HK-2 (cell line): ENCODE measurements around the gene TMPRSS3.
A peak's percentile ranks its signal among the peaks of the same experiment; 100 is the strongest.
"Not testable (repeated sequence)": the region's sequence is repeated elsewhere in the genome, so short reads cannot be mapped to it uniquely, and the experiment has no call there.

Source experiments
- DNase-seq: peaks from one replicate; pipeline ENCODE4 v3.0.0-alpha.2; 2018; ENCODE audit not compliant: unreplicated experiment

The TMPRSS3 gene

DNA sequence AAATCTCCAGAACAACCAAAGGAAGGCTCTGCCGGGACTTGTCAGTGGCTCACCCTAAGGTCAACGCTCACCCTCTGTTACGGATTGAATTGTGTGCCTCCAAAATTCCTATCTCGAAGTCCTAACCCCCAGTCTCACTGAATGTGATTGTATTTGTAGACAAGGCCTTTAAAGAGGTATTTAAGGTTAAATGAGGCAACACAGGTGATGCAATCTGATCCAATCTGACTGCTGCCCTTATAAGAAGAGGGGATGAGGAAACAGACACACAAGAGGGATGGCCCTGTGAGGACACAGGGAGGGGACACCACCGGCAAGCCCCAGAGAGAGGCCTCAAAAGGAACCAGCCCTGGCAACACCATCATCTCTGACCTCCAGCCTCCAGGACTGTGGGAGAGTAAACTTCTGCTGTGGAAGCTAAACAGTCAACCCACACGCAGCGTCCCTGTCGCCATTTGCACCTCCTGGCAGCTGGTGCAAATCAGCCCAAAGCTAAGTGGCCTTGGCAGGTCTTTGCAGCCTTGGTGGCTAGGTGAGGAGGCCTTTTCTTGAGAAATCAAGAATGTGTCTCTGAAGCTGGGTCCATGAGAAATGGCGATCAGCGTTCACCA lies 32.1 kb upstream of the TMPRSS3 start:
- no peak for DNase-seq

DNA sequence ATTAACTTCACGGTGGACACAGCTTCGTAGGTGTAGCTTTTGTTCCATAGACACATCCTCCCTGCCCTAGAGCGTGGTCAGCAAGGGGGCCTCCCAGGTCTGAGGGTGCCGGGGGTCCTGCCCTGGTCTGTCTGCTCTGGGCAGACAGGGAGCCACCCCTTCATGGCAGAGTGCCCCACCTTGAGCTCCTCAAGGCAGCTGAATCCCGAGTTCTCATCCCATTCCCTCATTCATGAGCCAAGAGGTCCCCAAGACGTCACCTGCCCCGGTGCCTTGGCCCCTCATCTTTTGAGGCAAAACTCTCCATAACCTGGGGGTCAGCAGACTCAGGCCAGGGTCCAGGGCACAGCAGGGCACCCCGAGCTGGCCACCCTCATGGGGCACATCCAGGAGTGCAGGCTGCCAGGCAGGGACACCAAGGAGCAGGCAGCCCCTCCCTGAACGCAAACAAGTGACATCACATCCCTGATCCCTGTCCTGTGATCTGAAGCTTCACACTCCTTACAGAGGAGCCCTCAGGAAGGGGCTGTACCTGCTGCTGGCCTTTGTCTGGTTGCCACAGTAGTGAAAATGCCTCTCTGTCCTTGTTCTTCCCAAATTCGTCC lies 31.1 kb upstream of the TMPRSS3 start:
- DNase-seq: no peak

- no peak for DNase-seq
These were observed 30.6 kb upstream of the TMPRSS3 start for GRCh38 chr21:42426424-42426823.

DNA sequence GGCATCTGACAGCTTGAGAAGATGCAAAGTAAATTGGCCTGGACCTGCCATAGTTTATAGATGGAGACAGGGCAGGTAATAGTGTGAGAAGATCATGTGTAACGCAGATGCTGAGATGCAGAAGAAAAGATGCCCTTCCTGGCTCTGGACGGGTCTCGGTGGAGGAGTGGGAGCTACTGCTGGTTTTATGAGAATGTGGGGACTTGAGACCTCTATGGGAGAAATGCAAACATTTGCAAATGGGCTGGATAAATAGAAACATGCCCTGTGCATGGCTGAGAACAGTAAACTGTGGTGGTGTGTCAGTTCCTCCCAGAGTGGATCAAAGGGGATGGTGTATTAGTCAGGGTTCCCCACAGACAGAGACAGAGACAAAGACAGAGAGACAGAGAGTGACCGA lies 29.7 kb upstream of the TMPRSS3 start:
- DNase-seq: no peak

- DNase-seq: no peak
These were observed 29.2 kb upstream of the TMPRSS3 start for GRCh38 chr21:42424914-42425541.

DNA sequence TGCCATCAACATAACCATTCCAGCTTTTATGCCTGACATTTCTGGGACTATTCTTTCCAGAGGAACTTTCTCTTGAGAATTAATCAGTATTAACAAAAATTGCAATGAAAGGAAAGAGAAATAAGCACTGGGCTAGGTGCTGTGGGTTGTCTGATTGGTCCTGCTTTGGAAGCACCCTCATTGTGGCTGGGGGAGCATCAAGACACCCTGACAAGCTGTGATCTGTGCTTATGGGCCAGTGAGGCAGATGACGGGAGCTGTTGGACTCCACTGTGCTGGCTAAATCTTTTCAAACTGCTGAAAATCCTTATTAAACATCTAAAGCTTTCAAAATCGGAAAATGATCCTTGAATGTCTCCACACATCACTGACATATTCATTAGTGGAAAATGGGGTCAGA lies 27.8 kb upstream of the TMPRSS3 start:
- no peak for DNase-seq

DNA sequence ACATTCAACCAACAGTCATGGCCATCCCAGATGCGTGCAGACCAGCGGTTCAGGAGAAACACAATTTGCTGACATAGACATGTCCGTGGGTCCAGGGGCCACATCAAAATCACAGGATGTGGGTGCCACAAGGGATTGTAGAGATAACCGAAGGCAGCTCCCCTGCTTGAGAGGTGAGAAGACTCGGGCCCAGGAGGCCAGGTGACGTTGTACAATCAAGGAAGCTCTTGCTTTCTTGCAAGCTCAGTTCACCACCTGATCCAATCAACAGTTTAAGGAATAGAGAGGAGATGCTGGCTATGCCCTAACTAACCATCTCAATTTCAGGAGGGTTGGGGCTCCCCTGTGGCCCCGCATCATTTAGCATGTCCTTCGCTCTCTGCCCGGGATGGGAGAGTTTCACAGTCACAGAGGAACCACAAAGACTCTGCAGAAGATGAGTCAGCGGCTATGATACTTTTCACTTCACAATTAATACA lies 27.4 kb upstream of the TMPRSS3 start:
- no peak for DNase-seq

GRCh38 chr21:42421018-42421793 lies 25.4 kb upstream of the TMPRSS3 start:
- DNase-seq: no peak

DNA sequence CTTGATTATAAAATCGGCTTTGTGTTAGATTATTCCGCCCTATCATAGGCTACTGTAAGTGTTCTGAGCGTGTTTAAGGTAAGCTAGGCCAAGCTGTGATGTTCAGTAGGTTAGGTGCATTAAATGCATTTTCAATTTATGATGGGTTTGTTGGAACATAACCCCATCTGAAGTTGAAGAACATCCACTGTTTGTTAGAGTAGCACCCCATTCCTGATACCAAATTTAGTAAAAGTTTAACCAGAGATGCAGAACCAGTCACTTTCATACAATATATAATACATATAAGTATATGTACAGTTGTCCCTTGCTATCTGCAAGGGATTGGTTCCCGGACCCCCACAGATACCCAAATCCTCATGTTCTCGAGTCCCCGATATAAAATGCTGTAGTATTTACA lies 24.0 kb upstream of the TMPRSS3 start:
- DNase-seq: no peak

GRCh38 chr21:42418886-42419285 lies 23.0 kb upstream of the TMPRSS3 start:
- DNase-seq: no peak

- no peak for DNase-seq
These were observed 21.7 kb upstream of the TMPRSS3 start for GRCh38 chr21:42417533-42417932.

DNA sequence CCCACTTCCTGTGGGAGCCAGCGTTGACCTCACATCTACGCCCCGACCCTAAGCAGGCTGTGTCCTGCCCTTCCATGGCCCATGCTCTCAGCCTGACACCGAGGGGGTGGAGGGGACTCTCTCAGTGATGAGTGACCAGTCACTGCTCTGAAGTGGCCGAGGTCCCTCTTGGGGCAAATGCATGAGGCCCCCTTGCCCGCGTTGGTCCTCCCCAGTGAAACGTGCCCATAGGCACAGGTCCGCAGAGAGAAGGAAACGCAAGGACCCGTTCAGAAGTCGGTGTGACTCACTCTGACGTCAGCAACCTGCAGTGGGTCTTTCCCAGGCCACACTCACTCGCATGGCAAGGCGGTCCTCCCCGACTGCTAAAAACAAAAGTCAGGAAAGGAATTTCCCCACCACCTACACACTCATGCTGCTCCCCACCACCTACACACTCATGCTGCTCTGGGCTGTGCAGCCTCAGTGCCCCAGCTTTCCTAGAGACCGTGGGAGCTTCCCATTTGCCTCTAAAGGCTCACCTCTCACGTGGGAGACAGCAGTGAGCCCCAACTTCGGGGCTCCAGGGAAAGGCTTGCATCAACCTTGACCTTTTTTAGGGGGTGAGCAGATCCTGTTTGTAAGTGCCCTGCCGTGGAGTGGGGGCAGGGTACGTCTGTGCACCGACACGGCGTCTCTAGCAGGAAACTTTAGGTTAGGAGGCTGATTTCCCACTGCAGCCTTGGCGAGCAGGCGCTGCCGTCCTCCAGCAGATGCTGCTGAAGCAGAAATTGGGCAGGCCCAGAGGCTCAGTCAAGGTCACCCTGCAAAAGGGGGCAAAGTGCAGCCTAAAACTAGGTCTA lies 19.3 kb upstream of the TMPRSS3 start:
- DNase-seq: peak; percentile 75

- no peak for DNase-seq
These were observed 18.7 kb upstream of the TMPRSS3 start for GRCh38 chr21:42414553-42414927.

DNA sequence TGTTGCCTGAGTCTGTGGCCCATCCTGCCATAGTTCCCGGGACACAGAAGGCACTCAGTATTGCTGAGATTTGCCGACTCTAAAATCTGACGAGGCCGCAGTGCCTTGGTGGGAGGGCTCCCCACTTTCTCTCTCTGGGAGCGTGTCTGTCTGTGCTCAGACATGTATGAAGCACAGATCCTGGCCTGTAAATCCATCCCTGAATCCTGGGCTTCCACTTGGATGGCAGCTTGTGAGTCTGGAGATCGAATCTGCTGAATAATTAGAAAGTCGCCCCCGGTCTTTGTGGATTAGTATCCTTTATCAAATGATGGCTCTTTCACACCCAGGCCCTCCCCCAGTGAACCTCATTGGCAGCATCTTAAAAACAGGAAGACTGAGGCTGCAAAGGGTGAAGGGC lies 18.2 kb upstream of the TMPRSS3 start:
- no peak for DNase-seq

DNA sequence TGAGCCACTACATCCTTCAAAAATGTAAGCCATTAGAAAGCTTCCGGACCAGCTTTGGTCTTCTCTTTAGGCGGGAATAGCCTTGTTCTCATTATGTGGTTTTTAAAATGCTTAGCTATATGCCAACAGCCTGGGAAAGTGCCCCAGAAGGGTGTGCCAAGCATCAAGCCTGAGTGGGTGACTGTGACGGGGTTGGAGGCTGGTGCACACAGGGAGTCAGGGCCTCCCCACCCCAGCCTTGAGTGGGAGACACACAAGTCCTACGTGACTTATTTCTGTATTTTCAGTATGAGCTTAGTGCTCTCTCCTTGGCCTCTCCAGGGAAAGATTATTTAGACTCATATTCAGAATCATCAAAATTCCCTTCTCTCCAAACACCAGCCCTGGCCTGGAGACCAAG lies 17.6 kb upstream of the TMPRSS3 start:
- no peak for DNase-seq

DNA sequence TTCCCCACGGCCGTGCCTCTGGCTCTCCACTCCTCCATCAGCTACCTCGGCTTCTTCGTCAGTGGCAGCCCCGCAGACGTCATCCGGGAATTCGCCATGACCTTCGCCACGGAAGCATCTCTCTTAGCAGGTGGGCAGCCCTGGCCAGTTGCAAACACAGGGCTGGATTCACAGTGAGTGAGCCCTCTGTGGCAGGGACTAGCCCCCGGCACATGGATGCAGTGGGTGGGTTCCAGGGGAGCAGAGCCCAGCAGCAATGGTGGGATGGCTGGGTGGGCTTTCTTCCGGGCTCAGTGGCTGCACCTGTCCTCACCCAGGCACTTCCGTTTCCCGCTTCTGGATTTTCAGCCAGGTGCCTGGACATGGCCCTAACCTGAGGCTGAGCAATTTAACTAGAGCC lies 17.2 kb upstream of the TMPRSS3 start:
- DNase-seq: no peak

DNA sequence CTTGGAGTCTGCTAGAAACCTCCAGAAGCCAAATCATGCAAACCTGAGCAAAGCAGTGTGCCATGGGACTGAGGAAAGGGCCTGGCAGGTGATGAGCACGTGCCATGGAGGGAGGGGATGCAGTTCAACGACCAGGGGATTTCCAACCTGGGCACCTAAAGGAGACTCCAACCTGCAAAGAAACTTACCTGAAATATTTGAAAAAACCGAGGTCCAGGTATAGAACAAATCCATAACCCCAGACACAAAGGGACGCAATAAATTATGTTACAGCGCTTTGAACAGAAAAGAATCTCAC lies 16.7 kb upstream of the TMPRSS3 start:
- no peak for DNase-seq

DNA sequence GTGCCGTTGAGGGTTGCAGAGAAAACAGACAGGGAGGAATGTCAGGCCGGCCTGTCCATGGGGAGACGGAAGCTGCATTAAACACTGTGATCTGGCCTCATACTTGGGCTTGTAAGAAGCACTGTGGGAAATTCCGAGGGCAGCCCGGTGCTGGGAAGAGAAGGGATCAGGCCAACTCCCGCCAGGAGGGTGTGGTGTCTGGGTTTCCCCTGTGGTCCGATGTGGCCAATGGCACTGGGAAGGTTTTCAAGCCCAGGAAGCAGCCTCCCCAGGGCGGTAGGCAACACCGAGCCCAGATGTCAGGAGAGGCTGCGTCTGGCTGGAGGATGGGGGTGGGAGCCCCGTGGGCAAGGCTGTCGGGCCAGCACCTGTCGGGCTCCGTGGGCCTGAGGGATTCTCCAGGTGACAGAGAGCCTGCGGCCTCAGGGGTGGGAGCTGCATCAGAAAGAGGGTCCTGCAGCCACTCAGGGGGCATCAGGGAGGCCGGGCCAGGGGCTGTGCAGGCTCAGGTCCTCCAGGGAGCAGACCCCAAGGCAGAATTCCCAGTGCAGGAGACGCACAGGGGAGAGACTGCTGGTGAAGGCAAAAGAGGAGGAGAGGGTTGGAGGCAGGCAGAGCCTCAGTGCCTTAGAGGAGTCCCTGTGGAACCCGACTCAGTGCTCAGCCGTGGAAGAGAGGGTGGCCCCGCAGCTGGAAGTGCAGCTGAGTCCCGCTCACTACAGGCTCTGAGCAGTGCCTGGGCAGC lies 16.2 kb upstream of the TMPRSS3 start:
- peak; percentile 2 for DNase-seq

DNA sequence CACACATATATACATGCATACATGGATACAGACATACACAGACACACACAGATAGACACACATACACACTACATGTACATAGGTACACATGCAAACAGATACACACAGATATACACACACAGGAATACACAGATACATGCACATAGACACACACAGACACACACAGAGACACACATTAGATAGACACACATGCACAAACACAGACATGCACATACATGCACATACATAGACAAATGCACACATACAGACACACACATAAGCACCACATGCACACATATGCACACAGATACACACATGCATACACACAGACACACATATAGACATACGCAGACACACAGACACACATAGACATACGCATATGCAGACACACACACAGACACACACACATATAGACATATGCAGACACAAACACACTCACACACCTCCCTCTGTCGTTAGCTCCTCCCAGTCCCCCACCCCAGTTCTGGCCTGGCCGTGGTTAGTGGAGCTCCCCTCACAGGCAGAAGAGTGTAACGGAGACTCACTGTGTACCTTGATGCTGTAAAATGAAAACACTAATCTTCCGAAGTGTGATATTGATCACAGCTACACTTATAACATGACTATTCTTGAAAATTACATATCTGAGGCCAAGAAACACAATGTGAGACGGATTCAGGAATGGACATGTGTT lies 15.5 kb upstream of the TMPRSS3 start:
- DNase-seq: no peak

DNA sequence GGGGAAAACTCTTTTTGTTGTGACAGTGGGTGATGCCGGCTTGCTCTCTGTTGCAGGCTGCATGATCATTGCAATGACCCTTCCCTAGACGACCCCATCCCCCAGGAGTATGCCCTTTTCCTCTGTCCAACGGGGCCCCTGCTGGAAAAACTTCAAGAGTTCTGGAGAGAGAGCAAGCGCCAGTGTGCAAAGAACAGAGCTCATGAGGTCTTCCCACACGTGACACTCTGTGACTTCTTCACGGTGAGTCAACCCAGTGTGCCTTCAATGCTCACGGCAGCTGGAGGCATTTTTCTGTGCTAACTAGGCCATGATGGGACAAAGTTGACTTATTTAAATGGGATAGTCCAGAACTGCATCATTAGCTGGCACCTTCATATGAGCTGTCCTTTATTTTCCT lies 13.5 kb upstream of the TMPRSS3 start:
- no peak for DNase-seq

GRCh38 chr21:42408718-42409117 lies 12.9 kb upstream of the TMPRSS3 start:
- not testable (repeated sequence) for DNase-seq
